Hematopoietic multipotent progenitor cell (in vitro differentiated cells): ENCODE data around the gene SMKR1. TPM values are rescaled to one million over a fixed set of nuclear protein-coding genes. Genes with fewer than 3 reads are reported as not detected.
A peak's percentile ranks its signal among the peaks of the same experiment; 100 is the strongest.
"Not testable (repeated sequence)": the region's sequence is repeated elsewhere in the genome, so short reads cannot be mapped to it uniquely, and the experiment has no call there.

Experiments
- DNase-seq, 3 donors: peaks; one replicate each; pipeline ENCODE4 v3.0.0-alpha.2; 2011 to 2015; ENCODE audit warnings: low read depth in 2 of 3, low spot score in 2 of 3
- total RNA-seq: library from RNA; depleted of rRNA; stranded (reverse); fragments of >200 nt; gene quantifications from one replicate; pipeline ENCODE4 v1.2.3, GENCODE V29; 2012

The SMKR1 gene
- total RNA-seq = 1.3 TPM

DNA sequence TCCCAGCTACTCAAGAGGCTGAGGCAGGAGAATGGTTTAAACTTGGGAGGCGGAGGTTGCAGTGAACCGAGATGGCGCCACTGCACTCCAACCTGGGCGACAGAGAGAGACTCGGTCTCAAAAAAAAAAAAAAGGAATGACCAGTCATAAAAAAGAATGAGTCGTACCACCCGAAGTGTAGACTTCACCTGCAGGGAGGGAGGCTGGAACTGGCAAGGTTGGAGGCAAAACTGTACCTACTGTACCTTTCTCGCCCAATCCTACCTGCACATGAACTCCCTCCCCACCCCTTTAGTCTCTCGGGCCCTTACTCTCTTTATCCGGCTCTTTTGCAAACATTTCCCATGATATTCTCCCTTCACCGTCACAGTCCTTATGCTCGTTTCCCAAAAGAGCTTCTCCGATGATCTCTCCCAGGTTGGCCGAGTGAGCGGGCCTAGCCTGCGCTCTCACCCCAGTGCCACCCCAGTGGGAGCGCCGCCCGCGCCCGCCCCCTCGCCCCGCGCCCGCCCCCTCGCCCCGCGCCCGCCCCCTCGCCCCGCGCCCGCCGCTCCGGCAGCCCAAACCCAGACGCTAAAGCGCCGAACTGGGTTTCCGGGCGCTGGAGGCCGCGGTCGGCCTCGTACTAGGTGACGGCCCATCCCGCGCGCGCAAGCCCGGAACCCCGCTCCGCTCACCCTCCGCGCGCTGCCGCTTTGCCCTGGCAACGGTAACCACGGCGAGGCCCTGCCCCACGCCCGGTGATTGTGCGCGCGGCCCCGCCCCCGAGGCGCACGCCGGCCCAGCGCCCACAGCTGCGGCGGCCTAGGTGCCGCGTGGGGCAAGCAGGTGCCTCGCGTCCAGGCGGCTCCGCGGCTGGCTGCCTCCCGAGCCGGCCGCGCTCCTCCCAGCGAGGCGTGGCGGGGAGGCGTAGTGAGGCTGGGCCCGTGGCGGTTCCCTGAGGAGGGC lies at the start of gene SMKR1:
Gene SMKR1, plus strand, starts transcription at position 772 of the 948 bp plus-strand sequence. CDS start 294 bp downstream, outside the sequence.
- peak; percentile 89 to 93 (median 90) for DNase-seq

DNA sequence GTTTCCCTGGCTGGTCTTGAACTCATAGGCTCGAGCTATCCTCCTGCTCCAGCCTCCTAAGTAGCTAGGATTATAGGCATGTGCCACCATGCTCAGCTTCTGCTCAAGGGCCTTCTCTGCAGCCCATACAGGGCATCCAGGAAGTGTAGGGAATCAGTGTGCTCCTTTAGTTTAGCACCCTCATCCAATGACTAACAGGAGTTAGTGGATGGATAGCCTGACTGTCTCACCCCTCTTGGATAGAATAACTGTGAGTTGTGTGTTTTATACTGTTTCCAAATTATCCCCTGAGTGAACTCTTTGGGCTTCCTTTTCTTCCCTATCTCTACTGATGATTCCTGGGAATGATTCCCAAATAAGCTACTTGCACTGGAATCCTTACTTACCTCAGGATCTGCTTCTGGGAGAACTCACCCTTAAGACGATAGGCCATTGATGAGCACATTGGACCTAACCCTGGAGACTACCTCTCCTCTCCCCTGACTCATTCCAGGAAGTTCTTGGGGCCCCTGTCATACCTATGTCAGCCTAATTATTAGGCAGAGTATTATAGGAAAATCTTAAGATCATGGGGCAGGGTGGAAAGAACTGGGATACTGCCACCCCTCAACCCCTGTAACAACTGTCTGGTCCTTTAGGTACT lies 49.6 kb upstream of the SMKR1 start:
- no peak for DNase-seq

DNA sequence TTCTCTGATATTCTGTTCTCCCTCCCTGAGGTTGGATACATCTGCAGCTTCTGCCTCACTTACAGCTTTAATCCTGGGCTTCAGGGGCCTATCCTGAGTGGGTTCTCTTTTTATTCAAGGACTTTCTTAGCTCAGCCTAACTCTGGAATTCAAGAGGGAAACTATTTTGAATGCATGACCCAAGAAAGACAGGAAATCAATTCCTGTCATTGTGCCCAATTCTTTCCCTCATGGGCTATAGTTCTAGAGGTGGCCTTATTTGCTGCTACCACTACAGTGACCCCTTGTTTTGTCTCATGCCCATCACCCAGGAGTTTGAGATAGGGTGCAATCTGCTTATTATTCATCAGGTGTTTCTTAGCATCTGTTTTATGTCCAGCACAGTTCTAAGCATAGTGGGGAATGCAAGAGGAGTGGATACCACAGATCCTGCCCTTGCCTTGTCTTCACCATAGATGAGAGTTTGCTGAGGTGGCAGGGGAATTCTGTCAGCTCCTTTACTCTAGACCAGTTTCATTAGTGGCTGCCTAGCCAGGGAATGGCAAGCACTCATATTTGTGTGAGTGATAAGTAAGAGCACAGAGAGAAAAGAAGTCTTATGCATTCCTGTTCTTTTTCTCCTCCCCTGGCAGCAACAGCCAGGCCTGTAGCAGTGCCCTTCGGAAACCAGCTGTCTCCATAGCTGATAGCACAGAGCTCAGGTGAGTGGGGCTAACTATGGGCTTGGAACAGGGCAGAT lies 48.7 kb upstream of the SMKR1 start:
- no peak for DNase-seq

DNA sequence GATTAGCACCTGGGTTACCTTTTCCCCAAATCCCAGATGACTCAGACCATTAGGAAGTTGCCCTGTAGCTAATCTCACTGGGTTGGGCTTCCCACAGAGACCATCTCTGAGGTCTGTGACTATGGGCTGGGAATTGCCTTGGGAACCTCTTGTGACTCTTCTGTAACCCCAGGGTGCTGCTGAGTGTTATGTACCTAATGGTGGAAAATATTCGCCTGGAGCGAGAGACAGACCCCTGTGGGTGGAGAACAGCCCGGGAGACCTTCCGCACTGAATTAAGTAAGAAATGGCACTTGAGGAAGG lies 48.1 kb upstream of the SMKR1 start:
- no peak for DNase-seq

DNA sequence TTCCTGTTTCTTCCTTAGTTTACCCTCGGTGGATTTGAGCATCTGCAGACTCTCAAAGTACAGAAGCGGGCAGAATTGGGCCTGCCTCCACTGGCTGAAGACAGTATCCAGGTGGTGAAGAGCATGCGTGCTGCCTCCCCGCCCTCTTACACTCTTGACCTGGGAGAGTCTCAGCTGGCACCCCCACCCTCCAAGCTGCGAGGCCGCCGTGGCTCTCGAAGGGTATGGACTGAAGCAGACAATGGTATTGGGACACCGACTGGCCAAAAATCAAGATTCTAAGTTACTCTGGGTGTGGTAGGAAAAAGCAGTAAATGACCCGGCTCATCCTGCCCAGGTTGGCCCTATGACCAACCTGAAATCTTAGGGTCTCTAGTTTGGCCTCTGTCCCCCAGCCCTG lies 45.9 kb upstream of the SMKR1 start:
- DNase-seq = no peak

DNA sequence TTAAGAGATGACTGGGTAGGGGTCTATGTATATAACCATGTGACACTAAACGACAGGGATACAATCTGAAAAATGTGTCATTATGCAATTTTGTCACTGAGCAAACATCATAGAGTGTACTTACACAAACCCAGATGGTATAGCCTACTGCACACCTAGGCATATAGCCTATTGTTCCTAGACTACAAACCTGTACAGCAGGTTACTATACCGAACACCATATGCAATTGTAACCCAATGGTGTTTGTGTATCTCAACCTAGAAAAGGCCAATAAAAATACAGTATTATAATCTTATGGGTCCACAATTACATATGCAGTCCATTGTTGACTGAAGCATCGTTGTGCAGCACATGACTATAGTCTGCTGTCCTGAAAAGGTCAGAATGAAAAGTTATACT lies 45.2 kb upstream of the SMKR1 start:
- DNase-seq = no peak

DNA sequence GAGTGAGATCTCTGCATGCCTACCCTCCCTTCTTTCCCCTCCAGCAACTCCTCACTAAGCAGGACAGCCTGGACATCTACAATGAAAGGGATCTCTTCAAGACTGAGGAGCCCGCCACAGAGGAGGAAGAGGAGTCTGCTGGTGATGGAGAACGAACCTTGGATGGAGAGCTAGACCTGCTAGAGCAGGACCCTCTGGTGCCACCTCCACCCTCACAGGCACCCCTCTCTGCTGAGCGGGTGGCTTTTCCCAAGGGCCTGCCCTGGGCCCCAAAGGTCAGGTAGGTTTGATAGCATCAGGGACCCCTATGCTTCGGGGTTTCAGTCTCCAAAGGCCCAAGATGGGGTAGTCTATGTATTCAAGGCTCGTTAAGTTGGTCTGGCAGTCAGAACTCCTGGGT lies 44.2 kb upstream of the SMKR1 start:
- no peak for DNase-seq

DNA sequence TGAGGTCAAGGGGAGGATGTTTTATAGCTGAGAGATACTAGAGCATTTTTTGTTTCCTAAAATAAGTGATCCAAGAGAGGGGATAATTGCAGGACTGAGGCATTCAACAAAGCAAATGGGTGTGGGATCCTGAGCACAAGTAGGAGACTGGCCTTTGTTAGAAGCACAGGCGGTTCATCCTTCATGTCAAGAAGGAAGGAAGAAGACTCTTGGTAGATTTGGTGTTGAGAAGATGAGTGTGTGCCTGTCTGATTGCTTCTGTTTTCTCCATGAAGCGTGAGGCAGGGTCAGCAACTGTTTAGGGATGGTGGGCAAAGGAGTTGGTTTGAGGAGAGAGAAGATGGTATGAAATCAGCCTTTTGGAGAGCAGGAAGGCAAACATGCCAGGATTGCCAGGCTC lies 40.5 kb upstream of the SMKR1 start:
- no peak for DNase-seq

DNA sequence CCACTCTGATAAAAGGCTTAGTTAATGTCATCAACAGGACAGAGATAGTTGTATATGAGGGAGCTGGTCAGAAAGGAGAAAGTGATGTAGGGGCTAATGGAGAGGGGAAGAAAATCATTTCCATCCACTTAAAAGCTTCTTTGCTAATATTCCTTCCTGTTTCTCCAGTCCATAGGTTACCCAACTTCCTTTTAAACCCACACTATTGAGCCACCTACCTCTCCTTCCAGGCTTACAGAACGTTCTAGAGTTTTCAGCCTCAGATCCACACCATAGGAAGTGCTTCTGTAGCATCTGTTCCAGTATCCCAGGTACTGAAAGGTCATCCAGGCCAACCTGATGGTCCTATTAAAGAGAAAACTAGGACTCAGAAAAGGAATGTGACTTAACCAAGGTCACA lies 39.9 kb upstream of the SMKR1 start:
- no peak for DNase-seq

DNA sequence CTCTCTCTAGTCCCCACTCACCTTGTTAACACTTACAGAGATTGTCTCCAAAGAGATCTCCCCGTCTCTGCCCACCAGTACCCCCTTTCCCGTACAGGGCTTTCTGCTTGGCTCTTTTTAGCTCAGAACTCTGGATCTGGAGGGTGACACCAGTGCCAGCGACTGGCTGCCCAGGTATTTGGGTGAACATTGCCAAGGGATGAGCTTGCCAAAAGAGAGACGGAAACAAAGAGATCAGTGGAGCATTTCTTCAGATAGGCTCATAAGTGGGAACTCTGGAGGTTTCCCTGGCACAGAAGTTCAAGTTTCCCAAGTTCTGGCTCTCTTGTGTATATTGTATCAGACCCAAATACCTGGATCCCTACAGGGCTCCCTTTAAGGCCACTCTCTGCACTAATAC lies 38.1 kb upstream of the SMKR1 start:
- DNase-seq = no peak

DNA sequence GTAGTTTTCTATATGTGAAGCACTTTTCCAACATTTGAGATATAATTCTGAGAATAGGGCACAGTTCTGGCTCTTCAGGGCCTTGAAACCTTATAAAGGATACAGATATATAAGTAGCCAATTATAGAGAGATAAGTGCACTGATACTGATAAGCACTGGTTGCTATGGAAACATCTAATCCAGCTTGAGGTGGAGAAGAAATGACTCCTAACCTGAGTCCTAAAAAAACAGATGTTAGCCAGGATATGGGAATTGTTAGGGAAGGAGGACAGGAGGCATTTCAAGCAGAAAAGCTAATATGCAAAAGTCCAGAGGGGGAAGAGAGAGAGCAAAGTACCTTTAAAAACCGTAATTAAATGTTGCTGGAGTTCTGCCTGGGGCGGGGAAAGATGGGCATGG lies 37.3 kb upstream of the SMKR1 start:
- DNase-seq = no peak

DNA sequence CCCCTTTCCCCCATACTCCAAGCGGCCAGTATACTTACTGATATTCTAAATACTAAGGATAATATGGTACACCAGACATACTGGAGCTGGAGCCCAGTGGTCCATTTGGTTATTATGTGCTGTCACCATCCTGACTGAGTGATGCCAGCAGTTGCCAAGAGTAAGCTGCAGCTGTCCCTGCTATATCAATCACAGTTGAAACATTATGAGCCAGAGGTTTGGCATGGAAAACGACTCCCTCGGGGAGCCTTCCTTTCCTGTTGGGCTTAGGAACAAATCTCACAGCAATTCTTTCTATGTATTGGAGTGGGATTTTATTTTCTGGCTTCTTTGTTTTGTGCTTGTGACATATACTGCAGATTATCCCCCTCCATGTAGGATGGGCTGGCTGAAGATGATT lies 35.5 kb upstream of the SMKR1 start:
- DNase-seq = no peak

DNA sequence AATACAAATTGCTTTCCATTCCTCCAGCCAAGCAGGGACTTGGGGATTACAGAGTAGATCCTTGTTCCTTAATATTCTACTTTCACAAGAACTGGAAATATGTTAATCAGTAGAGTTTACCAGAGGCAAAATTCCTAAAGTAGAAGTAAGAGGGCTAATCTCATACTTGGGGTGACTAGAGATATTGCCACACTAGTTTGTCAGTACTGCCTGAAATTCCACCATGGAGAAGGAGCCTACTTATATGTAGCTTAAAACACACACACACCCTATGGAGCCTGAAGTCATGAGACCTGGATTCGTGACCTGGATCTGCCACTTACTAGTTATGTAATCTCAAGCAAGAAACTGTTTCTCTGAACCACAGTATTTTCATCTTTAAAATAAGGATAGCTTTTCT lies 34.2 kb upstream of the SMKR1 start:
- no peak for DNase-seq

DNA sequence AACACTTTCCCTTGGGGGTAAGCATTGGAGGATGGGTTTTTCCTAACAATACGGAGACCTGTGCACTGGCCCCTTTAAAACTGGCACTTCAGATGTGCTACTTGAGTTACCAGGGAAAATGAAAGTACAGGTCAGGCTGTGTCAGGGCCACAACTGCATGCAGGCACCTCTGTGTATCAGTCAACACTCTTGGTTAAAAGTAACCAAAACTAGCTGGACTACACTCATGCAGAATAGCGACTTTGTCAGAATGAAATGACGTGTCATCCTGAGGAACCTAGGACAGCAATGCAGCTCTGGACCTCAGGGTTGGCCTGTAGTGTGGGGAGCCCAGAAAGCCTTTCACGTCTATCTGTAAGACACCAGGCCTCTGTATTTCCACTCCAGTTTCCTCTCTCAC lies 33.8 kb upstream of the SMKR1 start:
- DNase-seq = peak in 1 of 3 donors; percentile 37

DNA sequence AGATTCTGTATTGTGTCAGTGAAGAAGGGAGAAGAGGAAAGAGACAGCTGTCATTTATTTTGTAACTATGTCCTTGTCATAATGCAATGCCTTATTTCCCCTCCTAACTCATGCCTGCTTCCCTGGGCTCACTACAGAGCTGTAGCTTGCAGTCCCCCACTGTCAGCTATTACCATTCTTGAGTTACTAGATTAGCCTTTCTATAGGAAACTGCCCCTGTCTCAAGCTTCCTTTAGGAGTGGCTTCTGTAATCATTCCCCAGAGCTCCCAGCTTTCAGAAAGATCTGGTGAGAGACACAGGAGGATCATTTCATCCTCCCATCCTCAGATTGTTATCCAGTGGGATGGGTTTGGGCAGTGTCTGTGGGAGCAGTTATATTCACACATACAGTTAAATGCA lies 32.4 kb upstream of the SMKR1 start:
- DNase-seq = no peak

DNA sequence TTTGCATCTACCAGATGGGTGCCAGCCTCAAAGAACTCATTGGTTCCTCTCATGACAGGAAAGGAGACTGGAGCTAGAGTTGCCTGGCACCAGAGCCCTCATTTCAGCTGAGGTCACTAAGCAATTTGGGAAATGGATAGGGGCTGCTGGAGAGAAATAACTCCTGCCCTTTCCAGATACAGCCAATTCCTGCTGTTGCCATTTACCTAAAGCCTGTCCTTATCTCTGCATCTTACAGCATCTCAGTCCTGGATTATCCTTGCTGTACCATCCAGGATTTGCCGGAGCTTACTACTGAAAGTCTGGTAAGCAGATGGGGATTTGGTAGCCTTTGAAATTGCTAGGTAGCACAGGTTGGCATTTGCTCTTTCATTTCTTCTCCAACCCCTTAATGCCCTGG lies 31.9 kb upstream of the SMKR1 start:
- no peak for DNase-seq

DNA sequence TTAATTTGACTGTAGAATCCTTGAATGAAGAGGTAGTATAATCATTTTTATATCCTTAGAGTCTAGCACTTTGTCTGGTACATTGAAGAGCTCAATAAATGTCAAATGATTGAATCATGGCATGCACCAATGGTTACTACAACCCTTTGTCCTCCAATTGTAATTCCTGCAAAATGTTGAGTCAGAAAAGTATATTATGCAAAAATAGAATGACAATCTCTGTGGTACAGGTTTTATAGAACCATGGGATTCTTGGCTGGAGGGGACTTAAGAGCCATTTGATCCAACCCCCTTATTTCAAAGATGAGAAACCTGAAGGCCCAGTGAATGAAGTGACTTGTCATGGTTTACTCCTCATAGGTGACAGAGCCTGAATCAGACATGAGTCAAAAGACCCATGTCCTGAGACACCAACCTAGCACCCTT lies 30.9 kb upstream of the SMKR1 start:
- no peak for DNase-seq

DNA sequence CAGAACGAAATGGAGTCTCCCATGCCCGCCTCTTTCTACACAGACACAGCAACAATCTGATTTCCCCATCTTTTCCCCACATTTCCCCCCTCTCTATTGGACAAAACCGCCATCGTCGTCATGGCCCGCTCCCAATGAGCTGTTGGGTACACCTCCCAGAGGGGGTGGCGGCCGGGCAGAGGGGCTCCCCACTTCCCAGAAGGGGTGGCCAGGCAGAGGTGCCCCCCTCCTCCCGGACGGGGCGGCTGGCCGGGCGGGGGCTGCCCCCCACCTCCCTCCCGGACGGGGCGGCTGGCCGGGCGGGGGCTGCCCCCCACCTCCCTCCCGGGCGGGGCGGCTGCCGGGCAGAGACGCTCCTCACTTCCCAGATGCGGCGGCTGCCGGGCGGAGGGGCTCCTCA lies 26.4 kb upstream of the SMKR1 start:
- not testable (repeated sequence) for DNase-seq

DNA sequence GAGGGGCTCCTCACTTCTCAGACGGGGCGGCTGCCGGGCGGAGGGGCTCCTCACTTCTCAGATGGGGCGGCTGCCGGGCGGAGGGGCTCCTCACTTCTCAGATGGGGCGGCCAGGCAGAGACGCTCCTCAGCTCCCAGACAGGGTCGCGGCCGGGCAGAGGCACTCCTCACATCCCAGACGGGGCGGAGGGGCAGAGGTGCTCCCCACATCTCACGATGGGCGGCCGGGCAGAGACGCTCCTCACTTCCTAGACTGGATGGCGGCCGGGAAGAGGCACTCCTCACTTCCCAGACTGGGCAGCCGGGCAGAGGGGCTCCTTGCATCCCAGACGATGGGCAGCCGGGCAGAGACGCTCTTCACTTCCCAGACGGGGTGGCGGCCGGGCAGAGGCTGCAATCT lies 25.9 kb upstream of the SMKR1 start:
- not testable (repeated sequence) for DNase-seq

DNA sequence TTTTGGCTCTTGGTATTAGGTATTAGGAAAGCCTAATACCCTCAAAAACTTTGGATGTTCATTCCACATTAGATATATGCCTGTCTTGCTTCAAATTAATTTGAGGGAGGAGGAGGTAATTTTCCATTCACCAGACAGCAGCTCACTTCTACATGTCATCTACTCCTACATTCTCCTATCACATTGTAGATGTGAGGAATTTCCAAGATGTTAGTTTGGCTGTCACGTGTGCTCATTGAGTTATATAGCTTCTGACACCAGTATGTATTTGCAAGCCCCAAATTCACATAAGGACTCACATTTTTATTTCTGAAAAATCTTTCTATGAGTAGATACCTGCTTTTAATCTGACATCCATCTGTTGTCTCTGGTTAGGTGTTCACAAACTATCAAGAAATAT lies 22.5 kb upstream of the SMKR1 start:
- no peak for DNase-seq

DNA sequence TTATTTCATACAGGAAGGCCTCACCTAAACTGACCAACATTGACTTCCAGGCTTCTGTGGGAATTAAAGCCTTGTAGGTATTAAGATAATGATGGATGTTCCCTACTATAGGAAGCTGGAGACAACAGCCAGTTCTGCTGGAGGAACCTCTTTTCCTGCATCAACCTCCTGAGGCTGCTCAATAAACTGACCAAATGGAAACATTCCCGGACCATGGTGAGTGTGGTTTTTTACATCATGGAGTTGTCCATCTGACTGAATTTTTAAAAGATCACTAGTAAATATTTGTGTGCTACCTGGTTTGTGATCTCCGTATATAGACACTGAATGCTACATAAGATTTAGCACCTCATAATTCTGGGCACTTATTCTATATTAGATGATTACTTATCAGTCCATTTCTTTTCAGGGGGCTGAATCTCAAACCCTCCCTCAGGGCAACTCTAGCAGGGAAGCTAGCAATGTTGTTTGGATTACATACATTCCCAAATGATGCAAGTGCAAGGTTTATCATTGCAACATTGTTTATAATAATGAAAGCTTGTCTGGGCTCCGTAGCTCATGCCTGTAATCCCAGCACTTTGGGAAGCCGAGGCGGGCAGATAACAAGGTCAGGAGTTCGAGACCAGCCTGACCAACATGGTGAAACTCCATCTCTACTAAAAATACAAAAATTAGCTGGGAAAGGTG lies 21.5 kb upstream of the SMKR1 start:
- no peak for DNase-seq
